NCI-H82 treated with DMSO at 0.1 percent for 48 hours (cell line): Measurements from ENCODE around the gene SPC25.
"Not testable (repeated sequence)": the region's sequence is repeated elsewhere in the genome, so short reads cannot be mapped to it uniquely, and the experiment has no call there.

Experiments used
- DNase-seq: peaks from one replicate; lab custom pipeline; 2025; ENCODE audit not compliant: unreplicated experiment; lab: John Stamatoyannopoulos, UW

The SPC25 gene

GRCh38 chr2:168890006-168890782 is at the start of gene SPC25:
TSS of gene SPC25 (minus strand) at chr2:168890430. CDS start at chr2:168889519, 911 bp downstream.
- peak; percentile 96 for DNase-seq

GRCh38 chr2:168939918-168940317 is 49.7 kb upstream of the SPC25 start:
- no peak for DNase-seq

- no peak for DNase-seq
Measured at GRCh38 chr2:168939061-168939460, 48.8 kb upstream of the SPC25 start.

GRCh38 chr2:168935810-168936581 is 45.8 kb upstream of the SPC25 start:
- DNase-seq: no peak

GRCh38 chr2:168934826-168935225 is 44.6 kb upstream of the SPC25 start:
- no peak for DNase-seq

GRCh38 chr2:168932174-168932573 is 41.9 kb upstream of the SPC25 start:
- DNase-seq: not testable (repeated sequence)

- no peak for DNase-seq
Measured at GRCh38 chr2:168930242-168930641, 40.0 kb upstream of the SPC25 start.

GRCh38 chr2:168929031-168929430 is 38.8 kb upstream of the SPC25 start:
- DNase-seq: no peak

- DNase-seq: no peak
Measured at GRCh38 chr2:168928113-168928831, 38.0 kb upstream of the SPC25 start.

- no peak for DNase-seq
Measured at GRCh38 chr2:168926621-168927386, 36.6 kb upstream of the SPC25 start.

GRCh38 chr2:168920504-168921157 is 30.4 kb upstream of the SPC25 start:
- peak; percentile 14 for DNase-seq

- DNase-seq: no peak
Measured at GRCh38 chr2:168916331-168916675, 26.1 kb upstream of the SPC25 start.

- DNase-seq: no peak
Measured at GRCh38 chr2:168915441-168916330, 25.5 kb upstream of the SPC25 start.

GRCh38 chr2:168913495-168913894 is 23.3 kb upstream of the SPC25 start:
- DNase-seq: no peak

- DNase-seq: peak; percentile 13
Measured at GRCh38 chr2:168912901-168913369, 22.7 kb upstream of the SPC25 start.

GRCh38 chr2:168912466-168912865 is 22.2 kb upstream of the SPC25 start:
- no peak for DNase-seq

GRCh38 chr2:168910330-168910729 is 20.1 kb upstream of the SPC25 start:
- DNase-seq: no peak

GRCh38 chr2:168907940-168908662 is 17.9 kb upstream of the SPC25 start:
- no peak for DNase-seq

GRCh38 chr2:168904358-168904757 is 14.1 kb upstream of the SPC25 start:
- DNase-seq: no peak
